ENCODE measurements around the gene NOS2.
A peak's percentile ranks its signal among the peaks of the same experiment; 100 is the strongest.
"Not testable (repeated sequence)": the region's sequence is repeated elsewhere in the genome, so short reads cannot be mapped to it uniquely, and the experiment has no call there.

The NOS2 gene

DNA sequence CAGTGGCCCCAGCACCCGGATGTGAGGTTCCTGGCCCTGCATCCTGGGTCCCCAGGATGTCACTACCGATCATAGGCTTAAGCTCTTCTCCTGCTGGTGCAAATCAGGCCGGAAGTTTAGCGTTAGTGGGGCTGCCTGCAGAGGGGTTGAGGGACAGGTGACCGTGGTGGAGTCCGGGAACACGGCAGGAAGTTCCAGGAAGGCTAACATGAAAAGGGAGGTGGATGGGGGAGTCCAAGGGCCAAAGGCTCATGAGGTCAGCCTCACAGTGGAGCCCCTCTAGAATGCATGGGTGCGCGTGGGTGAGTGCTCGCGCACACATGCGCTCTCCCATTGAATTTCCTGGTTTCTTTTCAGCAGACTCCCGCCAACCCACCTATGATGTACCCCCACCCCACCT is 46.6 kb downstream of the NOS2 start:
- not testable (repeated sequence) for DNase-seq

DNA sequence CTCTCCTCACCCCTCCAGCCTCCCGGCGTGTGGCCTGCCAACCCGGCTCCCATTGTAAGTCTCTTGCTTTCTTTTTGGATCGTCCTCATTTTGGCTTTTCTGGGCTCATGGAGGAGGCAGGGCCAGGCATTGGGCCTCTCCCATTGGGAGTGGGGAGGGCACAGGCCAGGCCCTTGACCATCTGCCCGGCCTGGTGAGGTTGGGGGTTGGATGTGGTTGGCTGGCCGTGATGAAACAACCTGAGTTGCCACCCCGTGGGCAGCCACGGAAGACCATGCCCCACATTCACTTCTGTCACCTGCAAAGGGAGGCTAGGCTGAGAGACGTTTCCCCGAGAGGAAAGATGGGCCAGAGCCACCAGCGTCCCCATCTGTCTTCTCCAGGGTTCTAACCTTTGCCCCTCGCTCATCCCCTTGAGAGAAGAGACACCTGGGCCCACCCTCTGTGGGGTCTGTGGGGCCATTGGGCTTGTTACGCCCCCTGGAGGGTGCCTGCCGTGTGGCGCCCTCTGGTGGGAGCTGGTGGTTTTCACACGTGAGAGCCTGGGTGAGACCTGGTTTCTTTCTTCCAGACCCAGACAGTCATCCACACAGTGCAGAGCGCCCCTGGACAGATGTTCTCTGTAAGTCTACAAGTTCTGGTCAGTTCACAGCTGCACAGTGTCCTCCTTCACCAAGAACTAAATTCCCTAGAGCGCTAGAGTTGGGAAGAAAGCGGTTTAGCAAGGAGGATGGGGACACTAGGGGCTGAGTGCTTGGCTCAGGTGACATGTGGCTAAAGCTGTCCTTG is 47.3 kb downstream of the NOS2 start:
- not testable (repeated sequence) for DNase-seq

DNA sequence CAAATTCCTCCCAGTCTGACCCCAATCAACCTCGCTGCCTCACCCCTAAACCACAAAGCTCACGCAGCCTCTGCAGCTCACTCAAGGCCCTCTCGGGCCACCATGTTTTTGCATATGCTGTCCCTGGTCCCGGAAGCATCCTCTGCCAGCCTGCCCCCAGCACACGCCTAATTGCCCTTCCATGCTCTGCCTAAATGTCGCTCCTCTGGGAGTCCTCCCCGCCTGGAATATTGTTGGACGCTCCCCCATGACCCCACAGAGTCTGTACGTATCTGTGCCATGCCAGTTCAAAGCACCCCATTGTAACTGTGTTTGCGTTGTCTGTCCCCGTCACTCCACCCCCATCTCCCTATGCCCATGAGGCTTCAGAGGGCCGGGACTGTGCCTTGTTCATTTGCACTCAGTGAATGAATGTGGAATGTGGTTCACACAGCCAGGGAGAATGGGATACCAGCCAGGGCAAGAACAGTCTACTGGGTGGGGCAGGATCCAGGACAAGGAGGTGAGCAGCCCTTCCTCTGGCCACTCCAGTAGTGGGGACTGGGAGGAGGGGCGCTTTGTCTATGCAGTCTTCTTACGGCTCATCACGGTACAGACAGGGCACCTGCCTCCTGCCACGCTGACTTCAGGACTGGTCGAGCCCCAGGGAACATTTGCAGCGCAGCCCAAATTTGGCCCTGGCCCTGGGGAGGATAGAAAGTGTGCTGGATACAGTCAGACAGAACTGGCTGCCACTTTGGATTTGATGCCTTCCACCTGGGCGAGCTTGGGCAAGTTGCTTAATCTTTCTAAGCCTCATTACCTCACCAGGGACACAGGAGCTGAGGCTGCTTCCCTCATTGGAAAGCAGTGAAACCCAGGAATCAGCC is 48.5 kb downstream of the NOS2 start:
- no peak for DNase-seq

DNA sequence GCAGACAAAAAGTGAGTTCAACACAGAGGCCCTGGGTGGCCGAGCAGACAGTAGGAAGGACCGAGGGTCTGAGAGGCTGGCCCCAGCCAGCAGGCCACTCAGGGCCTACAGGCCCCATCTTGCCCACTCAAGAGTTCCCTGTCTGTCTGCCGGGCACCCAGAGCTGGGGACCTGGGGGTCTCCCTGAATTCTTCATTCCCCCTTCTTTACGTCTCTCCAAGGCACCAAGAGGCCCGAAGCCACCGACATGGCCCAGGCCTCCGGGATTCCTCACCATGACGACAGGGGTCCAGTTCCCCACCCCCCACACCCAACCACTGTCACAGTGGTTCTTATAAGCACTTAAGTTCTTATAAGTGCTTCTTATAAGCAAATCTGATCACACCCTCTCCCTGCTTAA is 49.2 kb downstream of the NOS2 start:
- no peak for DNase-seq

DNA sequence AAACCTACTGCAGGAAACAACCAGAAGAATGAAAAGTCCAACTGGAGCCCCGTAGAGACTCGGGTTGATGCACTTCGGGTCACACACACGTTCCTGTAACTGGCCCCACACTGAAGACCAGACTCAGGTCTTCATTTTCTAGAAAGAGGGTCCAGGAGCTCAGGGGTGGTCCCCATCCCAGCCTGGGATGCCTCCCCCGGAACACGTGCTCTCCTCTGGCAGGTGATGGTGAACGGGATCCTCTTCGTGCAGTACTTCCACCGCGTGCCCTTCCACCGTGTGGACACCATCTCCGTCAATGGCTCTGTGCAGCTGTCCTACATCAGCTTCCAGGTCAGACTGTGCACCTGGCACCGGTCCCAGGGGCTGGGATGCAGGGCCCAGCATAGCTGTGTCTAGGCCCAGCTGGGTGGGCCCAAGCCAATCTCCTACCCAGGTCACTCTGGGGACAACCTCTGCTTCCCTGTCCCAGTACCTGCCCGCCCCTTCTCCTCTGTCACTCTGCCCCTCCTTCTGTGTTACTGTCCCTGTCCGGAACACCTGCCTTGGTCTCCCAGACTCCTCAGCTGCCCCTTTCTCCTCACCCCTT is 50.7 kb downstream of the NOS2 start:
- DNase-seq, result not testable (repeated sequence)

DNA sequence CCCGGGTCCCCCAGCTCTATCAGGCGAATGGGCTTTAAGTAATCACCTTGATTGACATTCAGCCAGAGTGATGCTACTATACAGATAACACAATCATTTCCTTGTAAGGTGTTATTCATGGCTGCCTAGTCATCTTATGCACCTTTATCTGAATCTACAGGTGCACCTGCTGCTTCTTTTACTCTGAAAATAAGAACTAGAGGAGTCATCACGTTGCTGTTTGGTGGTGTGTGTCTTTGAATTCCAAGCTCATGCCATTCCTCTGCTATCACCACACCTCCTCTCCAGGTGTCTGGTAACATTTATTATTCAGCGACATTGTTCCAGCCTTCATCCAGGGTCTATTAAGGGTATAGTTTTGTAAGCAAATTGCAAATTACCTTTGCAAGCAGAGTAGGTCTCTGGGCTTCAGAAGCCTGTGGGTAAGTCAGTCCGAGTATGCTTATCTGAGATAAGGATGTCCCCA is 51.9 kb downstream of the NOS2 start:
- no peak for DNase-seq

DNA sequence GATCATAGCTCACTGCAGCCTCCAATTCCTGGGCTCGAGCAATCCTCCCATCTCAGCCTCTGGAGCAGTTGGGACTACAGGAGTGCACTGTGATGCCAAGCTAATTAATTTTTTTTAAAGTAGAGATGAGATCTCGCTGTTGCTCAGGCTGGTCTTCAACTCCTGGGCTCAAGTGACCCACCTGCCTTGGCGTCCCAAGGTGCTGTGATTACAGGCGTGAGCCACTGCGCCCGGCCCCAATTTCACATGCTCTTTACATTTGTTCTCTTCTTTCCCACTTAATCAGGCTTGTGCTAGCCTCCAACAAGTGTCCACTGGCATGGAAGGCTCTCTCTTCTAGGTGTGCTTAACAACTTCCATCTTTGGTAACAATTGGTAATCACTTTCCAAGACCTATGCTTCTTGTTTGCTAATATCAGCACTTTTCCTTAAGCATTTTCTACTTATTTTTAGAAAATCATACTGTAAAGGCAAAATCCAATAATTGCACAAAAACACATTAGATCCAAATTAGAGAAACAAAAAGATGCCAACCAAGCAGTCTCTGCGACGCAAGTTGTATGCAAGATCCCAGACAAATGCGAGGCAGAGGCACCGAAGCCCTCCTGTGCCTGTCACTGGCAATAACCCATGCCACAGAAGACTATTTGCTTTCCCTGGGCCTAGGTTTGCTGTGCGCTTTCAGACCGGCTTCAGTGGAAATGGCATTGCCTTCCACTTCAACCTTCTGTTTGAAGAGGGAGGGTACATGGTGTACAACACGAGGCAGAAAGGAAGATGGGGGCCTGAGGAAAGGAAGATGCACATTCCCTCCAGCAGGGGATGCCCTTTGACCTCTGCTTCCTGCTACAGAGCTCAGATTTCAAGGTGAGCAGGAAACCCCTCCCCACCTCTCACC is 52.6 kb downstream of the NOS2 start:
- no peak for DNase-seq

DNA sequence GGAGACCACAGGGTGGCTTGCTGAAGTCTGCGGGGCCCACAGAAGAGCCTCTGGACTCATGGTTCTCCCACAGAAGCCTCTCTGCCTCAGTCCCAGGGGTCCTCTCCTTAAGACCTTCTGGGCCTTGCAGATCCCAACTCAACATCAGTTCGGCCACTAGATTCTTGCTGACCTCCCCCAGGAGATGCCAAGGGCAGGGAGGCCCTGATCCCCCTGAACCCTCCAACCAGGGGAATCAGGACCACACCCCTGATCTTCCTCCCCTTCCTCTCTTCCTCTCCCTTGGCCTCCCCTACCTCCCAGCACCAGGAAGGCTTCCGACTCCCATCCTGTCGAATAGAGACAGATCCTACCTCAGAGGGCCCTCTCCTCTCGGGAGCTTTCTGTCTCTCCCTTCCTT is 53.4 kb downstream of the NOS2 start:
- DNase-seq, result no peak

DNA sequence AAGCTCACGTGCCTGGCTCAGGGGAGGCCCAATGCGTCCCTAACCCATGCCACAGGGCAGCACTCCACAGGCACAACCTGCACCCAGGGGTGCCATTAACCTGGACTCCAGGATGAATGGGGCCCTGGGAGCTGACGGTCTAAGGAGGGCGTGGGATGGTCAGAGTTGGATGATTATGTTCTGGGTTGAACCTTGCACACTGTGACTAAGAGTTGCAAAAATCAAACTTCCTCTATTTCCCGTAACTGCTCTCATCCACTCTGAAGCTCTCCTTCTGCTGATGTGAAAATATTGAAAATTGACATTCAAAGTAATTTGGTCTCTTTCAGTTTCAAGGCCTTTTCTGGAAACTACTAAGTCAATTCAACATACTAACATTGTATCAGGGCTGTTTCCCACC is 54.0 kb downstream of the NOS2 start:
- not testable (repeated sequence) for DNase-seq

DNA sequence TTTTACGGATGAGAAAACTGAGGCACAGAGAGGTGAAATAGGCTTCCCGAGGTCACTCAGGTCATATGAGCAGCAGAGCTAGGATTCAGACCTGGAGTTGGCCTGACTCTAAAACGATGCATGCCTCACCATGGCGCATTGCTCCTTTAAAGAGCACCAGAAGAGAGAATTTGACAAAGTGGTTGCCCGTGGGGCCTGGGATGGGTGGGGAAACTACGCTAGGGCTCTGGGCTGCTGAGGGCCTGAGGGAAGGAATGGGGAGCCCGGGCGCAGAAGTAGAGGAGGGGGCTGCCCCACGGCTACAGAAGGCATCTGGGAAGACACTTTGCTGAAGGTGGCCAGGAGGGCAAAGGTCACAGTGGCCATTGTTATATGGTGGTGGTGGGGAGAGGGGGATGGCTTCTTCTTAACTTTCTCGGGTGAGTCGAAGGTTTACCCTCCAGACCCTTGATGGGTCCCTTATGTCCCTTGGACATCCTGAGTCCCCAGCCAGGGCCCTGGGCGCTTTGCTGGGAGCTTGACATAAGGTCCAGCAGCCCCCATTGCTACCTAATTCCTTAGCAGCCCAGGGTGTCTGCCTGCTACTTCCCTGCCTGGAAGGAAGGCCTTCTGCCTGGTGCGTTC is 55.0 kb downstream of the NOS2 start:
- DNase-seq, result not testable (repeated sequence)

DNA sequence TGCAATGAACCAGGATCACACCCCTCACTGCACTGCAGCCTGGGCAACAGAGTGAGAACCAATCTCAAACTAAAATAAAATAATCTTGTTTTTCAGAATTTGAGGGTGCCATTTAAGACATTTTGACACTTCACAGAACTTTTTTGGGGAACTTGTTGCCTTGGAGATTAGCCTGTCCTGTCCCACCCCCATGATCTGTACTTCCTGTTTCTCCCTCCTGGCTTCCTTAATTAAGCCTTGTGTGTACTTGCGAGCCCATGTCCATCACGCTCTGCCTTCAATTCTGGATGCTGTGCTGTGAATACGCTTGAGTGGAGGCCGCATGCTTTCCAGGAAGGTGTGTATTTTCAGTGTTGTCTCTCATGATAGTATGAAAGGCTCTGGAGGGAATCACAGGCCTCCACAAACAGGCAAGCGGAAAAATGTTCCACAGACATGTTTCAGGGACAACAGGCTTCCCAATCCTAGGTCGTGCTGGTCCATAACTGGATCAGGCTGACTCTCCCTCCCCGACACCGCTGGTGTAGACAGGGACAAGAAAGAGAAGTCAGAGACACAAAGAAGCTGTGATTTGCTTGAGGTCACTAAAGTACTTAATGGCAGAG is 56.9 kb downstream of the NOS2 start:
- no peak for DNase-seq

DNA sequence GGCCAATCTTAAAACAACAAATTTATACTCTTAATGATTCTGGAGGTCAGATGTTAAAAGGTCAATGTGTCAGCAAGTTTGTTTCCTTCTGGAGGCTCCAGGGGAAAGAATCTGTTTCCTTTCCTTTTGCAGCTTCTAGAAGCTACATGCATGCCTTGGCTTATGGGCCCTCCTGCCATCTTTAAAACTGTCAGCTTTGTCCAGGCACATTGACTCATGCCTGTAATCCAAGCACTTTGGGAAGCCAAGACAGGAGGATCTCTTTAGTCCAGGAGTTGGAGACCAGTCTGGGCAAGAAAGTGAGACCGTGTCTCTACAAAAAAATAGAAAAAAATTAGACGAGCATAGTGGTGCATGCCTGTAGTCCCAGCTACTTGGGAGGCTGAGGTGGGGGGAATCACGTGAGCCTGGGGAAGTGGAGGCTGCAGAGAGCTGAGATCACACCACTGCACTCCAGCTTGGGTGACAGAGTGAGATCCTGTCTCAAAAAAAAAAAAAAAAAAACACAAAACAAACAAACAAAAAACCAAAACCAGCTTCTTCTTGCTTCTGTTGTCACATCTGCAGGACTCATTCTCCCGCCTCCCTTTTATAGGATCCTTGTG is 58.3 kb downstream of the NOS2 start:
- no peak for DNase-seq

DNA sequence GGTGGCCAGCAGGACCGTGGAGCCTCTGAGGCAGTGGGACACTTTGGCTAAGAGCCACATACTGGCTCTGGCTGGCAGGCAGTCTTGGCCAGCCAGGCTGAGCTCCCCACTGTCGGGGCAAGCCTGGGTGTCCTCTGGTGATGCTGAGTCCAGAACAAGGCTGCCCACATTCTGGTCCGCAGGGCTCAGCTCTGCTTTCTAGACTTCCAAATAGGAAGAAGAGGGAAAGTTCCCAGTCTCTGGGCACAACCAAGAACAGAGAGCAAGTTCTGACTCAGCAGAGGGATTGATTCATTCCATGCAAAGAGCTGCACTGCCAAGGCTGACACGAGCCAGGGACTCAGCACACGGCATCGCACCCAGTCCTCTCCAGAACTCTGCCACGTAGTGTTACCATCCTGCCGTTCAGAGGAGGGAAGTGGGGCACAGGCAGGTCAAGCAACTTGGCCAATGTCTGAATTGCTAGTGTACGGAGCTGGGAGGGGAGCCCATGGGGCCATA is 58.9 kb downstream of the NOS2 start:
- no peak for DNase-seq

DNA sequence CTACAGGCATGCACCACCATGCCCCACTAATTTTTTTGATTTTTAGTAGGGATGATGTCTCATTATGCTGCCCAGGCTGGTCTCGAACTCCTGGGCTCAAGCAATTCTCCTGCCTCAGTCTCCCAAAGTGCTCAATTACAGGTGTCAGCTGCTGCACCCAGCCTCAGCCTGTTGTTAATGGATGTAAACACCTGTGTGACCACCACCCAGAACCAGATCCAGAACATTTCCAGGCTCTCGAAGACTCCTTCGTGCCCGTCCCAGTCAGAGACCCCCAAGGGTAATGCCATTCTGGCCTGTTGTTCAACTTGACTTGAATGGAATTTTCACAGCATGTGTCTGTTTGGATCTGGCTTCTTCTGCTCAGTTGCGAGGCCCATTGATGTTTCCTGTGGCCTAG is 59.8 kb downstream of the NOS2 start:
- DNase-seq, result not testable (repeated sequence)

DNA sequence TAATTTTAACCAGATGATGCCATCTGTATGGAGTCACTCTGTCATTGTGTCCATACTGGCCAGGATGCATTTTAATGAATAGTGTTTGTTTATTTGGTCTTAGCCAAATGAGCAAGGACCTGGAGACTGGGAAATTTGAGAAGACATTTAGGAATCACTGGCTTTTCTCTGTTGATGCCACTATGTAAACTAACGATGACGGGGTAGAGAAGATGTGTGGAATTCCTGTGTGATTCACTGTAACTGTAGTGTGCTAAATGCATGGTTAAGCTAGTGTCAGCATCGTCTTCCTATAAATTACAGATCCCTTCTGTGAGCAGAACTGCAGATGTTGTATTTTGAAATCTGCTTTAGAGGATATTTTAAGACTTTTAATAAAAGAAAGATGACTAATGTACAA is 66.6 kb downstream of the NOS2 start:
- DNase-seq, result peak; percentile 9

DNA sequence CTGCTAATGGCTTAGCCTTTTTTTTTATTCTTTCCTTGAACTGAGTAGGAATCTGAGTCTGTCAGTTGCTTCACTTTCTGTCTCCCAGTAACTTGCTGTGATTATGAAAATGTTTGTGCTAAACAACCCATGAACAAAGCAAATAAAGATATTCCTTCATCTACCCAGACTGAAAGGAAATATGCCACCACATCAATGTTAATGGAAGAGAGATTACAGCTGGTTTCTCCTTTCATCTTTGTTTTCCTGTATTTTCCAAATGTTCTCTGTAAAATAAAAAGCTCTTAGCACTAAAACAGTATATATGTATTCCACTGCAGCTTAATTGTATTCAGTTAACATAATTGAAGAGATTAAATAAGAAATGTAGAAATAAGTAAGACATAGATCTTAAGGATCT is 67.6 kb downstream of the NOS2 start:
- DNase-seq, result not testable (repeated sequence)

DNA sequence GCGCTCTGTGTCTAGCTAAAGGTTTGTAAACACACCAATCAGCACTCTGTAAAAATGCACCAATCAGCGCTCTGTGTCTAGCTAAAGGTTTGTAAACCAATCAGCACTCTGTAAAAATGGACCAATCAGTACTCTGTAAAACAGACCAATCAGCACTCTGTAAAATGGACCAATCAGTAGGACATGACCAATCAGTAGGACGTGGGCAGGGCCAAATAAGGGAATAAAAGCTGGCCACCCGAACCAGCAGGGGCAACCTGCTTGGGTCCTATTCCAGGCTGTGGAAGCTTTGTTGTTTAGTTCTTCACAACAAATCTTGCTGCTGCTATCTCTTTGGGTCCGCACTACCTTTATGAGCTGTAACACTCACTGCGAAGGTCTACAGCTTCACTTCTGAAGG is 74.3 kb downstream of the NOS2 start:
- DNase-seq, result not testable (repeated sequence)

DNA sequence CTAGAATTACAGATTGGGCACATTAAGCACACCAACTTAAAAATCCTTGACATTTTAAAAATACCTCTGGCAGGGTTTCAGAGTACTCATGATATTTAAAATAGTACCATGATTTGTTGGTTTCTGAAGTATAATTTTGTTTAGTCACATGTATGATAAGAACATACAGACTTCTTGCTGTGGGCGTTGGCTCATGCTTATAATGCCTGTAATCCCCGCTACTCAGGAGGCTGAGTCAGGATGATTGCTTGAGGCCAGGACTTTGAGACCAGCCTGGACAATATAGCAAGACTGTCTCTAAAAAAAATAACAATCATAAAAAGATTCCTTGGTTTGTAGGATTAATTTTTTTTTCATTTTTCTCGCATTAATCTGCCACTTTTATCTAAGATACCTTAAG is 78.5 kb downstream of the NOS2 start:
- DNase-seq, result no peak

Measured in kidney glomerular epithelial cell (primary cell).